Measurements from ENCODE around the gene ZNF19. TPM values are rescaled to one million over a fixed set of nuclear protein-coding genes. Genes with fewer than 3 reads are reported as not detected.

The ZNF19 gene
- total and polyA plus RNA-seq, 3 donors from 2014 or later, result 28.4 to 44.6 (median 31.8) TPM

GRCh38 chr16:71440669-71441347 lies 48.3 kb downstream of the ZNF19 start:
- DNase-seq, result peak; percentile 30
- 56 to 65% methylated on average over 23 to 25 of the region's 25 CpGs for WGBS, 2 donors
- intact Hi-C loops (cut with DNase I; ENCODE audit: low total_unique reads), result no loop called here
- Histone ChIP-seq H3K27me3 (no peaks in the 10 kb centered on the region), H3K27ac (no peak overlapping the region), H3K36me3 (ENCODE audit: low read depth, missing control alignments) (no peaks in the 10 kb centered on the region), H3K4me3 (peak overlapping the region; percentile 40 to 54), H3K9me3 (no peaks in the 10 kb centered on the region), H3K4me1 (no peaks in the 10 kb centered on the region)
- no peak for TF ChIP-seq CTCF (IDR thresholded peaks at IDR 0.05)
- no peak for TF ChIP-seq POLR2A (IDR thresholded peaks at IDR 0.05)

- 40 to 58% methylated on average over 3 of the region's 3 CpGs for WGBS, 2 donors
- no peaks in the 10 kb centered on the region for H3K27me3 ChIP-seq
- H3K27ac ChIP-seq, result no peak overlapping the region
- no peaks in the 10 kb centered on the region for H3K4me1 ChIP-seq
- no peak overlapping the region for H3K4me3 ChIP-seq
- H3K36me3 ChIP-seq (ENCODE audit: low read depth, missing control alignments), result no peaks in the 10 kb centered on the region
- intact Hi-C loops (cut with DNase I; ENCODE audit: low total_unique reads), result no loop called here
- TF ChIP-seq POLR2A (IDR thresholded peaks at IDR 0.05), result no peak
- TF ChIP-seq CTCF (IDR thresholded peaks at IDR 0.05), result no peak
- no peak for DNase-seq
- H3K9me3 ChIP-seq, result no peaks in the 10 kb centered on the region
Observed at GRCh38 chr16:71439523-71439922, 49.6 kb downstream of the ZNF19 start.

- intact Hi-C loops (cut with DNase I; ENCODE audit: low total_unique reads), result no loop called here
- no peaks in the 10 kb centered on the region for H3K9me3 ChIP-seq
- H3K4me3 ChIP-seq, result no peak overlapping the region
- no peak overlapping the region for H3K27ac ChIP-seq
- TF ChIP-seq CTCF (IDR thresholded peaks at IDR 0.05), result no peak
- TF ChIP-seq POLR2A (IDR thresholded peaks at IDR 0.05), result no peak
- H3K27me3 ChIP-seq, result no peaks in the 10 kb centered on the region
- no peak for DNase-seq
- H3K4me1 ChIP-seq, result no peaks in the 10 kb centered on the region
- 80 to 82% methylated on average over 7 of the region's 7 CpGs for WGBS, 2 donors
- H3K36me3 ChIP-seq (ENCODE audit: low read depth, missing control alignments), result no peaks in the 10 kb centered on the region
Observed at GRCh38 chr16:71436473-71436872, 52.7 kb downstream of the ZNF19 start.

GRCh38 chr16:71432906-71433305 lies 56.2 kb downstream of the ZNF19 start:
- 83 to 88% methylated on average over 5 to 6 of the region's 6 CpGs for WGBS, 2 donors
- TF ChIP-seq CTCF (IDR thresholded peaks at IDR 0.05), result no peak
- TF ChIP-seq POLR2A (IDR thresholded peaks at IDR 0.05), result no peak

GRCh38 chr16:71431991-71432390 lies 57.1 kb downstream of the ZNF19 start:
- no peak overlapping the region for H3K27ac ChIP-seq
- H3K36me3 ChIP-seq (ENCODE audit: low read depth, missing control alignments), result no peaks in the 10 kb centered on the region
- no peak overlapping the region for H3K4me3 ChIP-seq
- H3K27me3 ChIP-seq, result no peaks in the 10 kb centered on the region
- no peak for DNase-seq
- no peak for TF ChIP-seq CTCF (IDR thresholded peaks at IDR 0.05)
- no peak for TF ChIP-seq POLR2A (IDR thresholded peaks at IDR 0.05)
- no peaks in the 10 kb centered on the region for H3K4me1 ChIP-seq
- no peaks in the 10 kb centered on the region for H3K9me3 ChIP-seq
- intact Hi-C loops (cut with DNase I; ENCODE audit: low total_unique reads), result no loop called here
- 88 to 96% methylated on average over 9 of the region's 9 CpGs for WGBS, 2 donors

More at GRCh38 chr16:71432906-71433305, 56.2 kb downstream of the ZNF19 start:
- intact Hi-C loops (cut with DNase I; ENCODE audit: low total_unique reads), result no loop called here
- no peaks in the 10 kb centered on the region for H3K4me1 ChIP-seq
- no peaks in the 10 kb centered on the region for H3K27me3 ChIP-seq
- H3K4me3 ChIP-seq, result no peak overlapping the region
- H3K9me3 ChIP-seq, result no peaks in the 10 kb centered on the region
- H3K36me3 ChIP-seq (ENCODE audit: low read depth, missing control alignments), result no peaks in the 10 kb centered on the region
- no peak for DNase-seq
- no peak overlapping the region for H3K27ac ChIP-seq

All from testis (tissue), 3 donors.